ENCODE data around the gene HPGD.

GRCh38 chr4:174517502-174518445 lies 4.5 kb downstream of the HPGD start:
- no peak for TF ChIP-seq CTCF (optimal IDR thresholded peaks at IDR 0.05 in 1 of 3, IDR thresholded peaks at IDR 0.05 in 1 of 3, conservative IDR thresholded peaks at IDR 0.05 in 1 of 3; ENCODE audit: extremely low read depth in 1 of 3, insufficient read depth in 2 of 3, low read length in 3 of 3)
- no peak for TF ChIP-seq EZH2 (IDR thresholded peaks at IDR 0.05; ENCODE audit: low read length)

Measured in keratinocyte (primary cell).